ENCODE results near the gene TXNDC5. TPM values are rescaled to one million over a fixed set of nuclear protein-coding genes. Genes with fewer than 3 reads are reported as not detected.

Gene TXNDC5
- total RNA-seq, 1 experiment from 2014 or later: 162 TPM

DNA sequence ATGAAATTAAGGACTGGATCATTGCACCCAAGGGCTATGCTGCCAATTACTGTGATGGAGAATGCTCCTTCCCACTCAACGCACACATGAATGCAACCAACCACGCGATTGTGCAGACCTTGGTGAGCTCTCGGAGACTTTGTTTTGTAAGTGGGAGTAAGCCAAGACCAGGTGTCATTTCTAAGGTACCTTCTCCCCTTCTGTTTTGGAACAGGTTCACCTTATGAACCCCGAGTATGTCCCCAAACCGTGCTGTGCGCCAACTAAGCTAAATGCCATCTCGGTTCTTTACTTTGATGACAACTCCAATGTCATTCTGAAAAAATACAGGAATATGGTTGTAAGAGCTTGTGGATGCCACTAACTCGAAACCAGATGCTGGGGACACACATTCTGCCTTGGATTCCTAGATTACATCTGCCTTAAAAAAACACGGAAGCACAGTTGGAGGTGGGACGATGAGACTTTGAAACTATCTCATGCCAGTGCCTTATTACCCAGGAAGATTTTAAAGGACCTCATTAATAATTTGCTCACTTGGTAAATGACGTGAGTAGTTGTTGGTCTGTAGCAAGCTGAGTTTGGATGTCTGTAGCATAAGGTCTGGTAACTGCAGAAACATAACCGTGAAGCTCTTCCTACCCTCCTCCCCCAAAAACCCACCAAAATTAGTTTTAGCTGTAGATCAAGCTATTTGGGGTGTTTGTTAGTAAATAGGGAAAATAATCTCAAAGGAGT, 30.4 kb downstream of the TXNDC5 start:
- POLR2A ChIA-PET: no interaction called here
- no peaks in the 10 kb centered on the region for H3K9me2 ChIP-seq (ENCODE audit: insufficient read depth)
- H3K27ac ChIP-seq (ENCODE audit: low read depth, low read length): no peak overlapping the region
- H3K9ac ChIP-seq (ENCODE audit: low read length): no peak overlapping the region
- no peaks in the 10 kb centered on the region for H3K9me3 ChIP-seq (ENCODE audit: control insufficient read depth in 1 of 2, insufficient read depth in 1 of 2, low read depth in 1 of 2, low read length in 2 of 2)
- DNase-seq (ENCODE audit: low read depth, low spot score) (no peak), ATAC-seq (no peak)
- BruUV-seq (replicated peaks): no TSS peak
- no peak overlapping the region for H3K4me3 ChIP-seq (replicated peaks in 1 of 2; ENCODE audit: low read depth in 1 of 2, low read length in 2 of 2)
- no peaks in the 10 kb centered on the region for H4K20me1 ChIP-seq (ENCODE audit: insufficient read depth)
- H3K4me1 ChIP-seq (ENCODE audit: control insufficient read depth in 1 of 2, insufficient read depth in 2 of 2, low read length in 2 of 2): no peaks in the 10 kb centered on the region
- intact Hi-C loops (cut with micrococcal nuclease): no loop called here
- CTCF ChIA-PET: no interaction called here
- no peak overlapping the region for H3K4me2 ChIP-seq (ENCODE audit: low read length)
- H3K27me3 ChIP-seq (ENCODE audit: insufficient read depth, low read length): no peaks in the 10 kb centered on the region
- H2AFZ ChIP-seq (ENCODE audit: low read depth, low read length, poor library complexity, severe bottlenecking): no peak overlapping the region
- TF ChIP-seq RAD21 (IDR thresholded peaks at IDR 0.05; ENCODE audit: low read depth): no peak
- no peak for TF ChIP-seq SRF (IDR thresholded peaks at IDR 0.05; ENCODE audit: low read depth)
- TF ChIP-seq ZNF274 (IDR thresholded peaks at IDR 0.05; ENCODE audit: low read depth, low read length): no peak
- TF ChIP-seq FOSL1 (IDR thresholded peaks at IDR 0.05; ENCODE audit: low read depth): no peak
- TF ChIP-seq POLR2AphosphoS5 (IDR thresholded peaks at IDR 0.05; ENCODE audit: low read depth, low read length): no peak; the same call in 1 of the 2 replicates
- TF ChIP-seq ELF1 (IDR thresholded peaks at IDR 0.05; ENCODE audit: borderline replicate concordance, low read depth): no peak
- no peak for TF ChIP-seq JUND (IDR thresholded peaks at IDR 0.05)
- TF ChIP-seq EGR1 (IDR thresholded peaks at IDR 0.05; ENCODE audit: low read depth): no peak
- TF ChIP-seq ZFX (IDR thresholded peaks at IDR 0.05): no peak
- TF ChIP-seq, protein P1, sequence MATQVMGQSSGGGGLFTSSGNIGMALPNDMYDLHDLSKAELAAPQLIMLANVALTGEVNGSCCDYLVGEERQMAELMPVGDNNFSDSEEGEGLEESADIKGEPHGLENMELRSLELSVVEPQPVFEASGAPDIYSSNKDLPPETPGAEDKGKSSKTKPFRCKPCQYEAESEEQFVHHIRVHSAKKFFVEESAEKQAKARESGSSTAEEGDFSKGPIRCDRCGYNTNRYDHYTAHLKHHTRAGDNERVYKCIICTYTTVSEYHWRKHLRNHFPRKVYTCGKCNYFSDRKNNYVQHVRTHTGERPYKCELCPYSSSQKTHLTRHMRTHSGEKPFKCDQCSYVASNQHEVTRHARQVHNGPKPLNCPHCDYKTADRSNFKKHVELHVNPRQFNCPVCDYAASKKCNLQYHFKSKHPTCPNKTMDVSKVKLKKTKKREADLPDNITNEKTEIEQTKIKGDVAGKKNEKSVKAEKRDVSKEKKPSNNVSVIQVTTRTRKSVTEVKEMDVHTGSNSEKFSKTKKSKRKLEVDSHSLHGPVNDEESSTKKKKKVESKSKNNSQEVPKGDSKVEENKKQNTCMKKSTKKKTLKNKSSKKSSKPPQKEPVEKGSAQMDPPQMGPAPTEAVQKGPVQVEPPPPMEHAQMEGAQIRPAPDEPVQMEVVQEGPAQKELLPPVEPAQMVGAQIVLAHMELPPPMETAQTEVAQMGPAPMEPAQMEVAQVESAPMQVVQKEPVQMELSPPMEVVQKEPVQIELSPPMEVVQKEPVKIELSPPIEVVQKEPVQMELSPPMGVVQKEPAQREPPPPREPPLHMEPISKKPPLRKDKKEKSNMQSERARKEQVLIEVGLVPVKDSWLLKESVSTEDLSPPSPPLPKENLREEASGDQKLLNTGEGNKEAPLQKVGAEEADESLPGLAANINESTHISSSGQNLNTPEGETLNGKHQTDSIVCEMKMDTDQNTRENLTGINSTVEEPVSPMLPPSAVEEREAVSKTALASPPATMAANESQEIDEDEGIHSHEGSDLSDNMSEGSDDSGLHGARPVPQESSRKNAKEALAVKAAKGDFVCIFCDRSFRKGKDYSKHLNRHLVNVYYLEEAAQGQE (IDR thresholded peaks at IDR 0.05; ENCODE audit: low read depth): no peak
- no peak for TF ChIP-seq ZBTB33 (IDR thresholded peaks at IDR 0.05; ENCODE audit: extremely low read depth, insufficient replicate concordance, low read length)
- TF ChIP-seq EZH2 (IDR thresholded peaks at IDR 0.05): no peak
- no peak for TF ChIP-seq EZH2phosphoT487 (IDR thresholded peaks at IDR 0.05; ENCODE audit: borderline replicate concordance)
- H3K79me2 ChIP-seq (ENCODE audit: insufficient read depth, low read length): no peaks in the 10 kb centered on the region
- RAD21 ChIA-PET (ENCODE audit: low non-redundant PET in 1 of 2, low total read pairs in 2 of 2, uncharacterized antibody in 2 of 2, unreplicated experiment in 2 of 2): no interaction called here
- peaks cover 32 to 37% of the 10 kb centered on the region in 2 experiments for H3K36me3 ChIP-seq (ENCODE audit: control insufficient read depth in 1 of 2, insufficient read depth in 2 of 2, low read length in 2 of 2)
